Neural progenitor cell (in vitro differentiated cells): ENCODE results near the gene WAC.

ENCODE experiments used
- CTCF ChIP-seq: fragments of 200-600 bp; sonication (generic); IDR thresholded peaks from 2 replicates; pipeline ENCODE4 v1.5.1; 2017; ENCODE audit warnings: antibody characterized with exemption, mild to moderate bottlenecking
- EZH2 ChIP-seq: fragments of 200-600 bp; sonication (generic); IDR thresholded peaks from 2 replicates; pipeline ENCODE4 v1.6.1; 2017; ENCODE audit warnings: antibody characterized with exemption, mild to moderate bottlenecking, moderate library complexity
- EZH2phosphoT487 ChIP-seq: fragments of 200-600 bp; sonication (generic); IDR thresholded peaks from 2 replicates; pipeline ENCODE4 v1.6.1; 2017; ENCODE audit warnings: antibody characterized with exemption

- TF ChIP-seq CTCF (no peak), EZH2 (peak; percentile 64), EZH2phosphoT487 (peak; percentile 55)
Observed at GRCh38 chr10:28668363-28669226, 135.7 kb downstream of the WAC start.
